GM12878 (cell line): Measurements from ENCODE around the gene FGD5. TPM values are rescaled to one million over a fixed set of nuclear protein-coding genes. Genes with fewer than 3 reads are reported as not detected.

ENCODE experiments used
- ATAC-seq: fragments of 200-7000 bp; cut with Tn5 transposase; 3 replicates; pipeline ENCODE4 v1.9.1; 2020; ENCODE audit warnings: mild to moderate bottlenecking, moderate library complexity
- BruUV-seq: library from RNA; stranded (reverse); fragments of 400-500 nt; replicated peaks from 2 replicates; lab custom pipeline; 2021; lab: Mats Ljungman, UMichigan
- CTCF ChIA-PET: fragments of 300-600 bp; sonication (Branson Sonifier 250); formaldehyde crosslinking; extraction: SDS; loops from one replicate; lab custom pipeline; 2021; ENCODE audit warnings: inconsistent platforms; lab: Yijun Ruan, JAX
- POLR2A ChIA-PET: fragments of 350-600 bp; formaldehyde crosslinking; extraction: SDS; loops from one replicate; lab custom pipeline; 2021; ENCODE audit warnings: inconsistent platforms; lab: Charles Lee
- RAD21 ChIA-PET: fragments of 300-600 bp; sonication (Branson Sonifier 250); formaldehyde crosslinking; loops from one replicate; lab custom pipeline; 2023; ENCODE audit warnings: antibody characterized with exemption; ENCODE audit not compliant: unreplicated experiment; lab: Charles Lee
- SMC1A ChIA-PET: fragments of 300-600 bp; sonication (Branson Sonifier 250); formaldehyde crosslinking; loops from one replicate; lab custom pipeline; 2023; ENCODE audit not compliant: unreplicated experiment, uncharacterized antibody; lab: Charles Lee
- DNase-seq: peaks from one replicate; pipeline ENCODE4 v3.0.0-alpha.2; 2011; ENCODE audit warnings: low read depth, low spot score
- FAIRE-seq: peaks from 3 replicates; lab custom pipeline; 2011; peaks lifted over from hg19 to GRCh38; lab: Jason Lieb, UNC
- H2AFZ ChIP-seq: 2 replicates; pipeline ENCODE4 v1.6.0; 2011; ENCODE audit warnings: low read depth, low read length, control low read depth; ENCODE audit not compliant: control insufficient read depth
- H3K27ac ChIP-seq: 2 replicates; pipeline ENCODE4 v1.5.1; 2011; ENCODE audit warnings: control low read depth; ENCODE audit not compliant: control insufficient read depth, insufficient read depth
- H3K27me3 ChIP-seq, 2 experiments: replicated peaks in 1 of 2; 2 replicates each; pipeline versions ENCODE4 v1.6.0 to v1.6.1; 2011; ENCODE audit warnings: low read length in 1 of 2; ENCODE audit not compliant: control insufficient read depth in 2 of 2, insufficient read depth in 2 of 2
- H3K36me3 ChIP-seq, 2 experiments: 2 replicates each; pipeline ENCODE4 v1.5.1; 2011; ENCODE audit warnings: low read length in 1 of 2; ENCODE audit not compliant: control insufficient read depth in 2 of 2, insufficient read depth in 2 of 2
- H3K4me1 ChIP-seq: 2 replicates; pipeline ENCODE4 v1.6.1; 2011; ENCODE audit warnings: mild to moderate bottlenecking, low read length, moderate library complexity, mixed read lengths; ENCODE audit not compliant: control insufficient read depth, insufficient read depth
- H3K4me2 ChIP-seq: 2 replicates; pipeline ENCODE4 v1.6.0; 2011; ENCODE audit warnings: control low read depth; ENCODE audit not compliant: control insufficient read depth, insufficient read depth
- H3K4me3 ChIP-seq: fragments of 200-600 bp; sonication (generic); 2 replicates; pipeline ENCODE4 v1.5.1; 2016
- H3K79me2 ChIP-seq: 2 replicates; pipeline ENCODE4 v1.6.0; 2011; ENCODE audit warnings: low read length; ENCODE audit not compliant: control insufficient read depth, insufficient read depth
- H3K9ac ChIP-seq: 2 replicates; pipeline ENCODE4 v1.8.0; 2011; ENCODE audit warnings: low read length, control low read depth, mixed read lengths; ENCODE audit not compliant: control insufficient read depth, insufficient read depth
- H3K9me3 ChIP-seq: replicated peaks from 3 replicates; pipeline ENCODE4 v1.5.1; 2011; ENCODE audit warnings: mild to moderate bottlenecking, low read length; ENCODE audit not compliant: control insufficient read depth, insufficient read depth
- H4K20me1 ChIP-seq: 2 replicates; pipeline ENCODE4 v1.6.0; 2011; ENCODE audit not compliant: control insufficient read depth, insufficient read depth
- BCL3 ChIP-seq: IDR thresholded peaks from 2 replicates; pipeline ENCODE4 v1.6.1; 2011; ENCODE audit warnings: borderline replicate concordance, low read depth, mild to moderate bottlenecking, moderate library complexity, low read length; ENCODE audit not compliant: insufficient read depth, poor library complexity, severe bottlenecking
- BRCA1 ChIP-seq: IDR thresholded peaks from 2 replicates; pipeline ENCODE4 v1.6.1; 2011; ENCODE audit warnings: low read depth, low read length, improper control_type of control experiment
- HDGF ChIP-seq: fragments of 450-650 bp; IDR thresholded peaks from 2 replicates; pipeline ENCODE4 v1.6.1; 2016; ENCODE audit warnings: antibody characterized with exemption
- PBX3 ChIP-seq: IDR thresholded peaks from 2 replicates; pipeline ENCODE4 v1.6.1; 2011; ENCODE audit warnings: mild to moderate bottlenecking, low read depth, low read length, moderate library complexity; ENCODE audit not compliant: insufficient replicate concordance
- POLR2AphosphoS5 ChIP-seq: IDR thresholded peaks from 2 replicates; pipeline ENCODE4 v1.6.1; 2011; ENCODE audit warnings: mild to moderate bottlenecking, low read length, inconsistent platforms
- RBBP5 ChIP-seq: fragments of 200-600 bp; sonication (generic); conservative IDR thresholded peaks from 2 replicates; pipeline ENCODE4 v1.6.1; 2016
- RELA ChIP-seq: fragments of 450-650 bp; IDR thresholded peaks from 2 replicates; pipeline ENCODE4 v1.8.0; 2014; ENCODE audit warnings: borderline replicate concordance; ENCODE audit not compliant: partially characterized antibody
- ZNF24 ChIP-seq: fragments of 450-650 bp; IDR thresholded peaks from 2 replicates; pipeline ENCODE4 v1.6.1; 2017; ENCODE audit warnings: antibody characterized with exemption, mild to moderate bottlenecking
- WGBS: methylation state at CpG from one replicate; pipeline ENCODE4 v1.1.6; 2016; ENCODE audit warnings: low lambda C conversion rate; ENCODE audit not compliant: insufficient replicate concordance, insufficient coverage; ENCODE audit errors: missing lambda C conversion rate; 5-methylcytosine and 5-hydroxymethylcytosine counted together
- in situ Hi-C: fragments of 300-500 bp; cut with MboI; formaldehyde crosslinking; loops from 9 replicates; pipeline ENCODE4 v1.14.3; 2018; ENCODE audit warnings: mixed read lengths
- intact Hi-C: fragments of 100-400 bp; cut with micrococcal nuclease; formaldehyde crosslinking; loops from one replicate; pipeline ENCODE4 v1.14.2; 2022; ENCODE audit not compliant: unreplicated experiment
- polyA plus RNA-seq, 11 experiments: library from polyadenylated mRNA; depleted of rRNA in 4 of 11; unstranded in 6 of 11; stranded (reverse) in 5 of 11; fragments of >200 nt; fragmentation: Nextera tagmentation in 4 of 11; fragmentation: Illumina TruSeq in 1 of 11; extraction: Ambion mirVana in 4 of 11; extraction: Trizol in 1 of 11; gene quantifications; 1 replicate in 1 of 11; 2 replicates in 10 of 11; pipeline versions ENCODE4 v1.2.1 to v1.2.3, GENCODE V29; 2011 to 2016; ENCODE audit warnings: inconsistent platforms in 2 of 11, missing spikeins in 2 of 11, low read depth in 1 of 11
- total RNA-seq, 4 experiments: library from RNA; depleted of rRNA in 3 of 4; stranded (reverse); fragments of >200 nt in 3 of 4; fragmentation: Illumina TruSeq in 1 of 4; extraction: Trizol in 1 of 4; gene quantifications; 2 replicates each; pipeline versions ENCODE4 v1.2.1 to v1.2.3, GENCODE V29; 2013 to 2021
- TF ChIP-seq, protein P1 (sequence below): fragments of 450-650 bp; IDR thresholded peaks from 2 replicates; pipeline ENCODE4 v1.6.1; 2017; ENCODE audit warnings: mild to moderate bottlenecking, low read depth, inconsistent platforms; ENCODE audit not compliant: poor library complexity, severe bottlenecking

The FGD5 gene
- total and polyA plus RNA-seq, 10 of the 15 experiments (the other 5 are each of a cell fraction or from before 2014, with no cell fraction given) = 0.03 to 0.13 (median 0.11) TPM; not detected in 3

DNA sequence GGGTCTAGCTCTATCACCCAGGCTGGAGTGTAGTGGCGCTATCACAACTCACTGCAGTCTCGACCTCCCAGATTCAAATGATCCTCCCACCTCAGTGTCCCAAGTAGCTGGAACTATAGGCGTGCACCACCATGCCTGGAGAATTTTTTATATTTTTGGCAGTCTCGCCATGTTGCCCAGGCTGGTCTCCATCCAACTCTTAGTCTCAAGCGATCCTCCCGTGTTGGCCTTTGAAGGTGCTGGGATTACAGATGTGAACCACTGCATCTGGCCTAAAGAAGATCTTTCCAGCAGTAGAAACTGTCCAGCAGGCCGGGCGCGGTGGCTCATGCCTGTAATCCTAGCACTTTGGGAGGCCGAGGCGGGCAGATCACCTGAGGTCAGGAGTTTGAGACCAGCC lies 73.5 kb downstream of the FGD5 start:
- BruUV-seq = no TSS peak
- H3K9ac ChIP-seq = no peak overlapping the region
- H3K27ac ChIP-seq = no peak overlapping the region
- peaks cover 0 to 4% of the 10 kb centered on the region in 2 experiments; a peak in 2 of 4 replicates for H3K27me3 ChIP-seq
- in situ Hi-C loops = no loop called here
- TF ChIP-seq PBX3 = no peak
- TF ChIP-seq BRCA1 = no peak
- no peak for TF ChIP-seq HDGF
- no peak for TF ChIP-seq ZNF24
- TF ChIP-seq, protein P1, sequence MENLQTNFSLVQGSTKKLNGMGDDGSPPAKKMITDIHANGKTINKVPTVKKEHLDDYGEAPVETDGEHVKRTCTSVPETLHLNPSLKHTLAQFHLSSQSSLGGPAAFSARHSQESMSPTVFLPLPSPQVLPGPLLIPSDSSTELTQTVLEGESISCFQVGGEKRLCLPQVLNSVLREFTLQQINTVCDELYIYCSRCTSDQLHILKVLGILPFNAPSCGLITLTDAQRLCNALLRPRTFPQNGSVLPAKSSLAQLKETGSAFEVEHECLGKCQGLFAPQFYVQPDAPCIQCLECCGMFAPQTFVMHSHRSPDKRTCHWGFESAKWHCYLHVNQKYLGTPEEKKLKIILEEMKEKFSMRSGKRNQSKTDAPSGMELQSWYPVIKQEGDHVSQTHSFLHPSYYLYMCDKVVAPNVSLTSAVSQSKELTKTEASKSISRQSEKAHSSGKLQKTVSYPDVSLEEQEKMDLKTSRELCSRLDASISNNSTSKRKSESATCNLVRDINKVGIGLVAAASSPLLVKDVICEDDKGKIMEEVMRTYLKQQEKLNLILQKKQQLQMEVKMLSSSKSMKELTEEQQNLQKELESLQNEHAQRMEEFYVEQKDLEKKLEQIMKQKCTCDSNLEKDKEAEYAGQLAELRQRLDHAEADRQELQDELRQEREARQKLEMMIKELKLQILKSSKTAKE = no peak
- TF ChIP-seq RBBP5 = no peak
- TF ChIP-seq RELA = no peak
- TF ChIP-seq BCL3 = no peak
- no peak for TF ChIP-seq POLR2AphosphoS5
- TF ChIP-seq, all 136 proteins: peak for 0
- no peaks in the 10 kb centered on the region for H3K36me3 ChIP-seq
- FAIRE-seq = no peak
- intact Hi-C loops = no loop called here
- POLR2A ChIA-PET = no interaction called here
- H2AFZ ChIP-seq = no peak overlapping the region
- WGBS = 70% methylated on average over 11 of the region's 11 CpGs
- H3K79me2 ChIP-seq = no peaks in the 10 kb centered on the region
- SMC1A ChIA-PET = no interaction called here
- no peak for ATAC-seq
- CTCF ChIA-PET = interaction anchor here (0.8 to 1.4 kb wide), 2 partner anchors 29 to 259 kb away, joined by 3 read pairs; no protein-coding TSS in a partner anchor
- no peak overlapping the region for H3K4me2 ChIP-seq
- H4K20me1 ChIP-seq = no peaks in the 10 kb centered on the region
- H3K9me3 ChIP-seq = no peaks in the 10 kb centered on the region
- H3K4me3 ChIP-seq = no peak overlapping the region
- H3K4me1 ChIP-seq = no peaks in the 10 kb centered on the region
- no peak for DNase-seq
- RAD21 ChIA-PET = no interaction called here
